Panc1 (cell line): ENCODE results near the gene TAS2R41. TPM values are rescaled to one million over a fixed set of nuclear protein-coding genes. Genes with fewer than 3 reads are reported as not detected.

Experiments
- ATAC-seq: fragments of 200-7000 bp; cut with Tn5 transposase; 2 replicates; pipeline ENCODE4 v1.9.1; 2020; ENCODE audit warnings: mild to moderate bottlenecking, moderate library complexity
- BruUV-seq: library from RNA; stranded (reverse); fragments of 400-500 nt; replicated peaks from 2 replicates; lab custom pipeline; 2021; lab: Mats Ljungman, UMichigan
- CTCF ChIA-PET: fragments of 300-600 bp; sonication (Branson Sonifier 250); formaldehyde crosslinking; loops from one replicate; lab custom pipeline; 2022; ENCODE audit warnings: antibody characterized with exemption; lab: Charles Lee
- POLR2A ChIA-PET: fragments of 300-600 bp; sonication (Branson Sonifier 250); formaldehyde crosslinking; loops from one replicate; lab custom pipeline; 2022; ENCODE audit warnings: antibody characterized with exemption; lab: Charles Lee
- DNase-seq: peaks from one replicate; pipeline ENCODE4 v3.0.0-alpha.2; 2010; ENCODE audit warnings: low read depth, low spot score
- H3K27ac ChIP-seq: 2 replicates; pipeline ENCODE4 v1.5.1; 2011; ENCODE audit warnings: mild to moderate bottlenecking, low read length, inconsistent platforms
- H3K27me3 ChIP-seq: fragments of 200-500 bp; sonication (Bioruptor generic); 2 replicates; pipeline ENCODE4 v1.6.0; 2014; ENCODE audit warnings: low read length, inconsistent platforms; ENCODE audit not compliant: control insufficient read depth, insufficient read depth
- H3K36me3 ChIP-seq: fragments of 200-500 bp; sonication (Bioruptor generic); 2 replicates; pipeline ENCODE4 v1.5.1; 2014; ENCODE audit warnings: inconsistent platforms, mild to moderate bottlenecking, low read length, moderate library complexity; ENCODE audit not compliant: control insufficient read depth, insufficient read depth
- H3K4me1 ChIP-seq: 2 replicates; pipeline ENCODE4 v1.5.1; 2011; ENCODE audit warnings: inconsistent platforms, mild to moderate bottlenecking, low read length, moderate library complexity; ENCODE audit not compliant: control insufficient read depth, insufficient read depth
- H3K4me3 ChIP-seq, 2 experiments: 2 replicates each; pipeline ENCODE4 v1.5.1; 2011 to 2012; ENCODE audit warnings: low read depth in 2 of 2, low read length in 2 of 2, mild to moderate bottlenecking in 2 of 2, inconsistent platforms in 1 of 2, moderate library complexity in 1 of 2
- H3K9me3 ChIP-seq: fragments of 200-500 bp; sonication (Bioruptor generic); 2 replicates; pipeline ENCODE4 v1.5.1; 2014; ENCODE audit warnings: low read depth, mild to moderate bottlenecking, inconsistent platforms, low read length, moderate library complexity; ENCODE audit not compliant: control insufficient read depth, insufficient read depth
- CTCF ChIP-seq: fragments of 450-650 bp; IDR thresholded peaks from 2 replicates; pipeline ENCODE4 v1.5.1; 2017; ENCODE audit warnings: mild to moderate bottlenecking
- POLR2AphosphoS5 ChIP-seq: IDR thresholded peaks from 2 replicates; pipeline ENCODE4 v1.6.1; 2012; ENCODE audit warnings: mild to moderate bottlenecking, low read depth, low read length, moderate library complexity
- REST ChIP-seq, 2 experiments: IDR thresholded peaks; 2 replicates each; pipeline ENCODE4 v1.6.1; 2011 to 2012; ENCODE audit warnings: low read depth in 2 of 2, control low read depth in 1 of 2, low read length in 1 of 2, mild to moderate bottlenecking in 1 of 2, moderate library complexity in 1 of 2; ENCODE audit not compliant: insufficient read depth in 1 of 2
- SIN3A ChIP-seq: IDR thresholded peaks from 2 replicates; pipeline ENCODE4 v1.6.1; 2012; ENCODE audit warnings: low read depth, mild to moderate bottlenecking, low read length, moderate library complexity, borderline replicate concordance; ENCODE audit not compliant: insufficient read depth
- TCF7L2 ChIP-seq: IDR thresholded peaks from 2 replicates; pipeline ENCODE4 v1.6.1; 2011; ENCODE audit warnings: mild to moderate bottlenecking, low read depth, low read length, inconsistent platforms
- in situ Hi-C: cut with HindIII; loops from 2 replicates; pipeline ENCODE4 v1.10.0; 2016; ENCODE audit warnings: low sequenced_read_pairs, low pct_unique_long_range_greater_than_20kb
- intact Hi-C: fragments of 100-400 bp; cut with micrococcal nuclease; formaldehyde crosslinking; loops from one replicate; pipeline ENCODE4 v1.10.0; 2022; ENCODE audit not compliant: unreplicated experiment
- total RNA-seq: library from RNA; stranded (reverse); gene quantifications from one replicate; pipeline ENCODE4 v1.2.1, GENCODE V29; 2021; ENCODE audit not compliant: unreplicated experiment

Gene TAS2R41
- total RNA-seq, 1 experiment from 2014 or later: not detected

DNA sequence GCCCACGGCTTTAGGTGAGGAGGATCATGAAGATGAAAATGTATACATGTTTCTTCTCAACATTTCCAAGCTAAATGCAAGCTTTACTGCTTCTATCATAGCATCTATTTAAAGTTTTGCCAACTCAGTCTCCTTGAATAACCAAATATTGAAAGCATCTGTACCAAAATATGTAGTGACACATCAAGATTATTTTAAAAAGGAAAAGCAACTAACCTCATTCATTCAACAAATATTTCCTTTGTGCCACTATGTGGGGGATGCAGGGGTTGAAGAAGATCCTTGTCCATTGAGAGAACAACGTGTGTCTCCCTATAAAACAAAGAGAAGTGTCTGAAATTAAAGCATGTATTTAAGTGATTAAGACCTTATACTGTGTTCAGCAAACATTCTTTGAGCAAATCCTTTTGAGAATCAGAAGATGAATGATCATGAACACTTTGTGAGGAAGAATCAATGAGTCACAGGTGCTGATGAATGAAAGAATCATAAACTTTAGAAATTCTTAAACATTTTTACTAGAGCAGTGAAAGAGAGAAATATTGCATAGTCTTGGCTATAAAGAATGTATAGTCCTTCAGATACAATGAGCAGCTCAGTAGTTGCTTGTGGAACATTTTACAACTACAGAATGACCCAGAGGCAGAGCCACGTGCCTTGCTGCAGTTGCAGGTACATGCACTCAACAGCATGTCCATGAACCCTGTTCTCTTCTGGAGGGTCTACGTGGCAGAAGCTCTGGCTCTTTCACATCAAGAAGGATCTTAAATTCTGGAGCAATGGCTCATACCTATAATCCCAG, 20.5 kb upstream of the TAS2R41 start:
- ChIA-PET POLR2A (no interaction called here), CTCF (no interaction called here)
- intact Hi-C loops (no loop called here), in situ Hi-C loops (no loop called here)
- Histone ChIP-seq H3K4me1 (no peaks in the 10 kb centered on the region), H3K9me3 (no peaks in the 10 kb centered on the region), H3K4me3 (no peak overlapping the region), H3K36me3 (no peaks in the 10 kb centered on the region), H3K27ac (no peak overlapping the region), H3K27me3 (no peaks in the 10 kb centered on the region)
- TF ChIP-seq POLR2AphosphoS5 (no peak), SIN3A (no peak)
- no peak for ATAC-seq
- no TSS peak for BruUV-seq
- DNase-seq: no peak

DNA sequence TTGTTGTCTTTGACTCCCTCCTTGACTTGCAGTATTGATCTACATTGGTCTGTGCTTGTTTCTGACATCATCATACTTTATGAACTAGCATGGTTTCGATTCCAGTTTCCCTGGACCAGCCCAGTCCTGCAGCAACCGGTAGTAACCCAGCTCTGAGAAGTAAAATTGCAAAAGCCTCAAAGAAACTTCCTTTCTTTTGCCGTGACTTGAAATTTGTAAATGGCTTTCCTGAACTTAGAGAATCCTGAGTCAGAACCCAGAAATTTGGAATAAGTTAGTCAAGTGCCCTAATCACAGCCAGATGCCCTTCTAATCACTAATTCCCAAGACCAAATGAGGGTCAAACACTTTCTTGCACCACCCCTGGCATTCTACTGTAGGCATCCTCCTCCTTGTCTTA, 19.4 kb upstream of the TAS2R41 start:
- no peaks in the 10 kb centered on the region for H3K36me3 ChIP-seq
- ATAC-seq (no peak), DNase-seq (no peak)
- TF ChIP-seq CTCF (no peak), TCF7L2 (no peak), SIN3A (no peak), REST (IDR thresholded peaks at IDR 0.05; ENCODE audit: insufficient read depth in 1 of 2, low read depth in 2 of 2, low read length in 1 of 2) (no peak), POLR2AphosphoS5 (no peak)
- BruUV-seq: no TSS peak
- no peak overlapping the region for H3K27ac ChIP-seq
- no peak overlapping the region for H3K4me3 ChIP-seq
- no peaks in the 10 kb centered on the region for H3K27me3 ChIP-seq
- H3K4me1 ChIP-seq: no peaks in the 10 kb centered on the region
- CTCF ChIA-PET: no interaction called here
- in situ Hi-C loops (no loop called here), intact Hi-C loops (no loop called here)
- POLR2A ChIA-PET: no interaction called here
- H3K9me3 ChIP-seq: no peaks in the 10 kb centered on the region

DNA sequence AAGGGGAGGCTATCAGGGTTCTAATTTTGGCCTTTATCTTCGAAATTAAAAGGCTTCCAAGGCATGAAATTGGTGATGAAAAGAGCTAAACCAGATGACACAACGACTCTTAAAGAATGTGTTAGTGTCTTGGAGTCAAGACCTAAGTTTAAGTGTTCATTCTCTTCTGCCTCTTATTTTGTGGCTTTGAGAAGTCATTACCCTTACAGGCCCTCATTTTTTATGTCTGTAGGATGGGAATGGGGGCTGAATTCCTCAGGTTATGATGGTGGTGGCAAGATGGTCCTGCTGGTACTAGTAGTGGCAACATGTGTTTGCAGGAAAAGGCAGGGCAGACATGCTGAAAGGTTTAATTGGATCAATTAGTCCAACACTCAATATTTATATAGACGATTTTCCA, 19.0 kb upstream of the TAS2R41 start:
- in situ Hi-C loops (no loop called here), intact Hi-C loops (no loop called here)
- Histone ChIP-seq H3K27ac (no peak overlapping the region), H3K4me3 (no peak overlapping the region), H3K9me3 (no peaks in the 10 kb centered on the region), H3K4me1 (no peaks in the 10 kb centered on the region), H3K27me3 (no peaks in the 10 kb centered on the region), H3K36me3 (no peaks in the 10 kb centered on the region)
- ATAC-seq (no peak), DNase-seq (no peak)
- ChIA-PET POLR2A (no interaction called here), CTCF (no interaction called here)
- TF ChIP-seq TCF7L2 (no peak), SIN3A (no peak), POLR2AphosphoS5 (no peak), REST (IDR thresholded peaks at IDR 0.05; ENCODE audit: insufficient read depth in 1 of 2, low read depth in 2 of 2, low read length in 1 of 2) (no peak), CTCF (no peak)
- BruUV-seq: no TSS peak
